Transverse colon (tissue), 4 donors: ENCODE measurements around the gene OR2T10. TPM values are rescaled to one million over a fixed set of nuclear protein-coding genes. Genes with fewer than 3 reads are reported as not detected.

Experiments used
- DNase-seq: peaks from one replicate; pipeline ENCODE4 v3.0.0-alpha.2; 2019
- H3K27ac ChIP-seq, 4 donors: fragments of 200-600 bp; sonication (generic); 2 replicates each; pipeline ENCODE4 v1.5.1; 2016 to 2018; ENCODE audit warnings: inconsistent platforms in 4 of 4
- H3K27me3 ChIP-seq: fragments of 200-600 bp; sonication (generic); 2 replicates; pipeline ENCODE4 v1.5.1; 2017; ENCODE audit warnings: inconsistent platforms
- H3K36me3 ChIP-seq, 4 donors: fragments of 200-600 bp; sonication (generic); 2 replicates each; pipeline ENCODE4 v1.5.1; 2017 to 2019; ENCODE audit warnings: inconsistent platforms in 4 of 4
- H3K4me1 ChIP-seq, 4 donors: fragments of 200-600 bp; sonication (generic); 2 replicates each; pipeline ENCODE4 v1.5.1; 2017 to 2020; ENCODE audit warnings: inconsistent platforms in 4 of 4
- H3K4me3 ChIP-seq, 4 donors: fragments of 200-600 bp; sonication (generic); 1 replicate in 1 of 4; 2 replicates in 3 of 4; pipeline versions ENCODE4 v1.5.1 to v1.6.1; 2017 to 2019; ENCODE audit warnings: inconsistent platforms in 4 of 4
- H3K9me3 ChIP-seq, 2 donors: fragments of 200-600 bp; sonication (generic); 2 replicates each; pipeline ENCODE4 v1.5.1; 2017 to 2019; ENCODE audit warnings: inconsistent platforms in 2 of 2
- CTCF ChIP-seq, 5 experiments: fragments of 200-600 bp in 3 of 5; fragments of 450-650 bp in 2 of 5; sonication (generic) in 3 of 5; IDR thresholded peaks; 1 replicate in 2 of 5; 2 replicates in 3 of 5; pipeline ENCODE4 v1.5.1; 2016 to 2017; ENCODE audit warnings: antibody characterized with exemption in 5 of 5, inconsistent platforms in 3 of 5, mild to moderate bottlenecking in 2 of 5, moderate library complexity in 1 of 5
- EP300 ChIP-seq: sonication (generic); formaldehyde crosslinking; IDR thresholded peaks from one replicate; pipeline ENCODE4 v1.6.1; 2017; ENCODE audit warnings: antibody characterized with exemption, low read depth
- POLR2A ChIP-seq: fragments of 450-650 bp; IDR thresholded peaks from one replicate; pipeline ENCODE4 v1.6.1; 2016; ENCODE audit warnings: antibody characterized with exemption, mild to moderate bottlenecking, moderate library complexity
- POLR2AphosphoS5 ChIP-seq, 3 donors: sonication (generic); formaldehyde crosslinking; IDR thresholded peaks; one replicate each; pipeline ENCODE4 v1.6.1; 2016; ENCODE audit warnings: antibody characterized with exemption in 3 of 3
- WGBS, 2 donors: methylation state at CpG; one replicate each; pipeline ENCODE4 v1.1.5; 2018; ENCODE audit warnings: low coverage in 1 of 2; 5-methylcytosine and 5-hydroxymethylcytosine counted together
- in situ Hi-C, 4 donors: fragments of 200-750 bp; cut with MboI; loops; one replicate each; pipeline versions ENCODE4 v1.15.0 to v1.15.1; 2017; ENCODE audit warnings: low sequenced_read_pairs in 3 of 4, low pct_ligation_motif_present in 1 of 4, low pct_unique_long_range_greater_than_20kb in 1 of 4
- intact Hi-C: fragments of 100-400 bp; cut with DNase I; formaldehyde crosslinking; loops from one replicate; pipeline ENCODE4 v1.15.1; 2023; ENCODE audit warnings: low total_unique reads
- total RNA-seq, 4 donors: library from RNA; depleted of rRNA; stranded (reverse); fragments of >200 nt; gene quantifications; one replicate each; pipeline ENCODE4 v1.1.0, GENCODE V29; 2016

The OR2T10 gene
- total RNA-seq, 4 donors from 2014 or later, result not detected

GRCh38 chr1:248625166-248625565, 27.7 kb upstream of the OR2T10 start:
- Histone ChIP-seq H3K4me1 (no peaks in the 10 kb centered on the region), H3K4me3 (no peak overlapping the region), H3K36me3 (no peaks in the 10 kb centered on the region), H3K27ac (no peak overlapping the region), H3K27me3 (no peaks in the 10 kb centered on the region), H3K9me3 (no peaks in the 10 kb centered on the region)
- WGBS, 2 donors, result 68 to 76% methylated on average over 3 to 4 of the region's 4 CpGs
- intact Hi-C loops, result no loop called here
- DNase-seq, result no peak
- TF ChIP-seq POLR2AphosphoS5 (IDR thresholded peaks at IDR 0.05), result no peak
- no peak for TF ChIP-seq EP300
- no peak for TF ChIP-seq CTCF (IDR thresholded peaks at IDR 0.05)
- TF ChIP-seq POLR2A, result no peak
- in situ Hi-C loops, result loop anchor here in 2 of 4 donors (10.0 kb wide), 1 partner anchor 60 kb away; no protein-coding TSS in a partner anchor

GRCh38 chr1:248622570-248623001, 25.1 kb upstream of the OR2T10 start:
- 63% methylated on average over 4 of the region's 4 CpGs; no CpG with 5 or more reads in 1 of the 2 donors for WGBS, 2 donors
- TF ChIP-seq CTCF (IDR thresholded peaks at IDR 0.05), result peak; percentile 41 to 62 (median 56)
- TF ChIP-seq POLR2A, result no peak
- H3K27me3 ChIP-seq, result no peaks in the 10 kb centered on the region
- in situ Hi-C loops, result loop anchor here in 2 of 4 donors (10.0 kb wide), 1 partner anchor 62 kb away; no protein-coding TSS in a partner anchor
- H3K4me3 ChIP-seq, result no peak overlapping the region
- intact Hi-C loops, result no loop called here
- no peaks in the 10 kb centered on the region for H3K9me3 ChIP-seq
- no peaks in the 10 kb centered on the region for H3K36me3 ChIP-seq
- DNase-seq, result no peak
- H3K4me1 ChIP-seq, result no peaks in the 10 kb centered on the region
- no peak overlapping the region for H3K27ac ChIP-seq

GRCh38 chr1:248621770-248622169, 24.3 kb upstream of the OR2T10 start:
- no peaks in the 10 kb centered on the region for H3K9me3 ChIP-seq
- no peaks in the 10 kb centered on the region for H3K4me1 ChIP-seq
- intact Hi-C loops, result no loop called here
- H3K27ac ChIP-seq, result no peak overlapping the region
- no peaks in the 10 kb centered on the region for H3K27me3 ChIP-seq
- WGBS, 2 donors, result 63 to 73% methylated on average over 7 of the region's 7 CpGs
- no peaks in the 10 kb centered on the region for H3K36me3 ChIP-seq
- in situ Hi-C loops, result loop anchor here in 2 of 4 donors (10.0 kb wide), 1 partner anchor 63 kb away; no protein-coding TSS in a partner anchor
- H3K4me3 ChIP-seq, result no peak overlapping the region
- no peak for TF ChIP-seq POLR2A
- no peak for TF ChIP-seq EP300
- no peak for TF ChIP-seq CTCF (IDR thresholded peaks at IDR 0.05)
- no peak for TF ChIP-seq POLR2AphosphoS5 (IDR thresholded peaks at IDR 0.05)
- DNase-seq, result no peak

- no peak overlapping the region for H3K4me3 ChIP-seq
- TF ChIP-seq POLR2A (no peak), POLR2AphosphoS5 (IDR thresholded peaks at IDR 0.05) (no peak), CTCF (IDR thresholded peaks at IDR 0.05) (peak in 4 of 5 experiments; percentile 44 to 61 (median 52))
- no peaks in the 10 kb centered on the region for H3K4me1 ChIP-seq
- H3K9me3 ChIP-seq, result no peaks in the 10 kb centered on the region
- H3K27ac ChIP-seq, result no peak overlapping the region
- H3K36me3 ChIP-seq, result no peaks in the 10 kb centered on the region
- DNase-seq, result peak; percentile 70
- WGBS, 2 donors, result 4 to 7% methylated on average over 3 of the region's 3 CpGs
- intact Hi-C loops, result no loop called here
- in situ Hi-C loops, result no loop called here
- no peaks in the 10 kb centered on the region for H3K27me3 ChIP-seq
These were observed 21.4 kb upstream of the OR2T10 start for GRCh38 chr1:248618878-248619277.
